GM12878 (cell line): ENCODE results near the gene PRKAG3. TPM values are rescaled to one million over a fixed set of nuclear protein-coding genes. Genes with fewer than 3 reads are reported as not detected.

ENCODE experiments used
- ATAC-seq: fragments of 200-7000 bp; cut with Tn5 transposase; 3 replicates; pipeline ENCODE4 v1.9.1; 2020; ENCODE audit warnings: mild to moderate bottlenecking, moderate library complexity
- BruUV-seq: library from RNA; stranded (reverse); fragments of 400-500 nt; replicated peaks from 2 replicates; lab custom pipeline; 2021; lab: Mats Ljungman, UMichigan
- CTCF ChIA-PET: fragments of 300-600 bp; sonication (Branson Sonifier 250); formaldehyde crosslinking; extraction: SDS; loops from one replicate; lab custom pipeline; 2021; ENCODE audit warnings: inconsistent platforms; lab: Yijun Ruan, JAX
- POLR2A ChIA-PET: fragments of 350-600 bp; formaldehyde crosslinking; extraction: SDS; loops from one replicate; lab custom pipeline; 2021; ENCODE audit warnings: inconsistent platforms; lab: Charles Lee
- RAD21 ChIA-PET: fragments of 300-600 bp; sonication (Branson Sonifier 250); formaldehyde crosslinking; loops from one replicate; lab custom pipeline; 2023; ENCODE audit warnings: antibody characterized with exemption; ENCODE audit not compliant: unreplicated experiment; lab: Charles Lee
- SMC1A ChIA-PET: fragments of 300-600 bp; sonication (Branson Sonifier 250); formaldehyde crosslinking; loops from one replicate; lab custom pipeline; 2023; ENCODE audit not compliant: unreplicated experiment, uncharacterized antibody; lab: Charles Lee
- DNase-seq: peaks from one replicate; pipeline ENCODE4 v3.0.0-alpha.2; 2011; ENCODE audit warnings: low read depth, low spot score
- FAIRE-seq: peaks from 3 replicates; lab custom pipeline; 2011; peaks lifted over from hg19 to GRCh38; lab: Jason Lieb, UNC
- H2AFZ ChIP-seq: 2 replicates; pipeline ENCODE4 v1.6.0; 2011; ENCODE audit warnings: low read depth, low read length, control low read depth; ENCODE audit not compliant: control insufficient read depth
- H3K27ac ChIP-seq: 2 replicates; pipeline ENCODE4 v1.5.1; 2011; ENCODE audit warnings: control low read depth; ENCODE audit not compliant: control insufficient read depth, insufficient read depth
- H3K27me3 ChIP-seq, 2 experiments: replicated peaks in 1 of 2; 2 replicates each; pipeline versions ENCODE4 v1.6.0 to v1.6.1; 2011; ENCODE audit warnings: low read length in 1 of 2; ENCODE audit not compliant: control insufficient read depth in 2 of 2, insufficient read depth in 2 of 2
- H3K36me3 ChIP-seq, 2 experiments: 2 replicates each; pipeline ENCODE4 v1.5.1; 2011; ENCODE audit warnings: low read length in 1 of 2; ENCODE audit not compliant: control insufficient read depth in 2 of 2, insufficient read depth in 2 of 2
- H3K4me1 ChIP-seq: 2 replicates; pipeline ENCODE4 v1.6.1; 2011; ENCODE audit warnings: mild to moderate bottlenecking, low read length, moderate library complexity, mixed read lengths; ENCODE audit not compliant: control insufficient read depth, insufficient read depth
- H3K4me2 ChIP-seq: 2 replicates; pipeline ENCODE4 v1.6.0; 2011; ENCODE audit warnings: control low read depth; ENCODE audit not compliant: control insufficient read depth, insufficient read depth
- H3K4me3 ChIP-seq: fragments of 200-600 bp; sonication (generic); 2 replicates; pipeline ENCODE4 v1.5.1; 2016
- H3K79me2 ChIP-seq: 2 replicates; pipeline ENCODE4 v1.6.0; 2011; ENCODE audit warnings: low read length; ENCODE audit not compliant: control insufficient read depth, insufficient read depth
- H3K9ac ChIP-seq: 2 replicates; pipeline ENCODE4 v1.8.0; 2011; ENCODE audit warnings: low read length, control low read depth, mixed read lengths; ENCODE audit not compliant: control insufficient read depth, insufficient read depth
- H3K9me3 ChIP-seq: replicated peaks from 3 replicates; pipeline ENCODE4 v1.5.1; 2011; ENCODE audit warnings: mild to moderate bottlenecking, low read length; ENCODE audit not compliant: control insufficient read depth, insufficient read depth
- H4K20me1 ChIP-seq: 2 replicates; pipeline ENCODE4 v1.6.0; 2011; ENCODE audit not compliant: control insufficient read depth, insufficient read depth
- CEBPZ ChIP-seq: fragments of 150-350 bp; IDR thresholded peaks from 2 replicates; pipeline ENCODE4 v1.6.1; 2016; ENCODE audit warnings: low read depth, low read length
- CHD1 ChIP-seq: IDR thresholded peaks from 2 replicates; pipeline ENCODE4 v1.6.1; 2012; ENCODE audit warnings: low read depth, low read length, improper control_type of control experiment
- GABPA ChIP-seq: IDR thresholded peaks from 2 replicates; pipeline ENCODE4 v1.6.1; 2014; ENCODE audit warnings: antibody characterized with exemption, low read depth, mild to moderate bottlenecking, inconsistent platforms
- MEF2A ChIP-seq: IDR thresholded peaks from 2 replicates; pipeline ENCODE4 v1.6.1; 2011; ENCODE audit warnings: low read depth, mild to moderate bottlenecking, low read length, moderate library complexity; ENCODE audit not compliant: insufficient read depth
- MYB ChIP-seq: fragments of 150-350 bp; IDR thresholded peaks from 2 replicates; pipeline ENCODE4 v1.6.1; 2014; ENCODE audit warnings: mild to moderate bottlenecking, low read depth, low read length, borderline replicate concordance
- NFIC ChIP-seq: IDR thresholded peaks from 2 replicates; pipeline ENCODE4 v1.6.1; 2012; ENCODE audit warnings: low read depth, mild to moderate bottlenecking, inconsistent platforms, low read length, moderate library complexity
- SMARCA5 ChIP-seq: fragments of 450-650 bp; IDR thresholded peaks from 2 replicates; pipeline ENCODE4 v1.6.1; 2017; ENCODE audit warnings: mild to moderate bottlenecking
- ZBTB40 ChIP-seq: fragments of 450-650 bp; IDR thresholded peaks from 2 replicates; pipeline ENCODE4 v1.6.1; 2016; ENCODE audit warnings: mild to moderate bottlenecking, moderate library complexity, borderline replicate concordance
- ZNF687 ChIP-seq: fragments of 450-650 bp; IDR thresholded peaks from 2 replicates; pipeline ENCODE4 v1.6.1; 2017; ENCODE audit warnings: mild to moderate bottlenecking, moderate library complexity
- WGBS: methylation state at CpG from one replicate; pipeline ENCODE4 v1.1.6; 2016; ENCODE audit warnings: low lambda C conversion rate; ENCODE audit not compliant: insufficient replicate concordance, insufficient coverage; ENCODE audit errors: missing lambda C conversion rate; 5-methylcytosine and 5-hydroxymethylcytosine counted together
- in situ Hi-C: fragments of 300-500 bp; cut with MboI; formaldehyde crosslinking; loops from 9 replicates; pipeline ENCODE4 v1.14.3; 2018; ENCODE audit warnings: mixed read lengths
- intact Hi-C: fragments of 100-400 bp; cut with micrococcal nuclease; formaldehyde crosslinking; loops from one replicate; pipeline ENCODE4 v1.14.2; 2022; ENCODE audit not compliant: unreplicated experiment
- polyA plus RNA-seq, 11 experiments: library from polyadenylated mRNA; depleted of rRNA in 4 of 11; unstranded in 6 of 11; stranded (reverse) in 5 of 11; fragments of >200 nt; fragmentation: Nextera tagmentation in 4 of 11; fragmentation: Illumina TruSeq in 1 of 11; extraction: Ambion mirVana in 4 of 11; extraction: Trizol in 1 of 11; gene quantifications; 1 replicate in 1 of 11; 2 replicates in 10 of 11; pipeline versions ENCODE4 v1.2.1 to v1.2.3, GENCODE V29; 2011 to 2016; ENCODE audit warnings: inconsistent platforms in 2 of 11, missing spikeins in 2 of 11, low read depth in 1 of 11
- total RNA-seq, 4 experiments: library from RNA; depleted of rRNA in 3 of 4; stranded (reverse); fragments of >200 nt in 3 of 4; fragmentation: Illumina TruSeq in 1 of 4; extraction: Trizol in 1 of 4; gene quantifications; 2 replicates each; pipeline versions ENCODE4 v1.2.1 to v1.2.3, GENCODE V29; 2013 to 2021

The PRKAG3 gene
- total and polyA plus RNA-seq, 10 of the 15 experiments (the other 5 are each of a cell fraction or from before 2014, with no cell fraction given): 0.04 to 0.12 (median 0.06) TPM; not detected in 7

GRCh38 chr2:218878926-218879761 lies 47.5 kb upstream of the PRKAG3 start:
- Histone ChIP-seq H3K4me3 (peak overlapping the region; percentile 20; the same call in 1 of the 2 replicates), H3K27ac (peak overlapping the region; percentile 52), H3K9me3 (no peaks in the 10 kb centered on the region), H3K27me3 (peaks cover 2 to 4% of the 10 kb centered on the region in 2 experiments; a peak in 3 of 4 replicates), H3K4me1 (peaks cover 46% of the 10 kb centered on the region), H4K20me1 (no peaks in the 10 kb centered on the region), H3K36me3 (peaks cover 0 to 5% of the 10 kb centered on the region in 2 experiments; a peak in 1 of 4 replicates), H3K4me2 (peak overlapping the region; percentile 84), H2AFZ (peak overlapping the region; percentile 43; the same call in 1 of the 2 replicates), H3K9ac (peak overlapping the region; percentile 82), H3K79me2 (peaks cover 40% of the 10 kb centered on the region)
- SMC1A ChIA-PET: interaction anchor here (1.2 to 15.8 kb wide), 6 partner anchors 7 to 80 kb away, joined by 3 to 780 read pairs (median 20); partner anchors contain the start of gene CDK5R2
- TSS peak; percentile 68 for BruUV-seq
- intact Hi-C loops: no loop called here
- DNase-seq (no peak), ATAC-seq (peak; percentile 7), FAIRE-seq (no peak)
- in situ Hi-C loops: no loop called here
- RAD21 ChIA-PET: interaction anchor here (1.0 to 16.0 kb wide), 4 partner anchors 8 to 30 kb away, joined by 3 to 871 read pairs (median 6); no protein-coding TSS in a partner anchor
- WGBS: 76% methylated on average over 13 of the region's 16 CpGs
- POLR2A ChIA-PET: interaction anchor here (0.6 to 10.6 kb wide), 5 partner anchors 7 to 169 kb away, joined by 4 to 360 read pairs (median 7); partner anchors contain the start of gene TTLL4
- CTCF ChIA-PET: interaction anchor here (0.6 to 21.9 kb wide), 8 partner anchors 9 to 405 kb away, joined by 3 to 1364 read pairs (median 4); no protein-coding TSS in a partner anchor
- no peak for TF ChIP-seq ZNF687
- TF ChIP-seq MEF2A: no peak
- TF ChIP-seq MYB: no peak
- no peak for TF ChIP-seq NFIC
- peak; percentile 41; the same call in 1 of the 2 replicates for TF ChIP-seq ZBTB40
- no peak for TF ChIP-seq CHD1
- TF ChIP-seq SMARCA5: peak; percentile 21; the same call in 1 of the 2 replicates
- TF ChIP-seq CEBPZ: no peak
- no peak for TF ChIP-seq GABPA
